HG02943 (cell line): ENCODE results near the gene SLC5A10.
"Not testable (repeated sequence)": the region's sequence is repeated elsewhere in the genome, so short reads cannot be mapped to it uniquely, and the experiment has no call there.

Source experiments
- ATAC-seq: cut with Tn5 transposase; IDR thresholded peaks from one replicate; pipeline ENCODE4 v1.9.1; 2021; ENCODE audit warnings: mild to moderate bottlenecking, low read depth, moderate library complexity; ENCODE audit not compliant: unreplicated experiment

SLC5A10 gene

DNA sequence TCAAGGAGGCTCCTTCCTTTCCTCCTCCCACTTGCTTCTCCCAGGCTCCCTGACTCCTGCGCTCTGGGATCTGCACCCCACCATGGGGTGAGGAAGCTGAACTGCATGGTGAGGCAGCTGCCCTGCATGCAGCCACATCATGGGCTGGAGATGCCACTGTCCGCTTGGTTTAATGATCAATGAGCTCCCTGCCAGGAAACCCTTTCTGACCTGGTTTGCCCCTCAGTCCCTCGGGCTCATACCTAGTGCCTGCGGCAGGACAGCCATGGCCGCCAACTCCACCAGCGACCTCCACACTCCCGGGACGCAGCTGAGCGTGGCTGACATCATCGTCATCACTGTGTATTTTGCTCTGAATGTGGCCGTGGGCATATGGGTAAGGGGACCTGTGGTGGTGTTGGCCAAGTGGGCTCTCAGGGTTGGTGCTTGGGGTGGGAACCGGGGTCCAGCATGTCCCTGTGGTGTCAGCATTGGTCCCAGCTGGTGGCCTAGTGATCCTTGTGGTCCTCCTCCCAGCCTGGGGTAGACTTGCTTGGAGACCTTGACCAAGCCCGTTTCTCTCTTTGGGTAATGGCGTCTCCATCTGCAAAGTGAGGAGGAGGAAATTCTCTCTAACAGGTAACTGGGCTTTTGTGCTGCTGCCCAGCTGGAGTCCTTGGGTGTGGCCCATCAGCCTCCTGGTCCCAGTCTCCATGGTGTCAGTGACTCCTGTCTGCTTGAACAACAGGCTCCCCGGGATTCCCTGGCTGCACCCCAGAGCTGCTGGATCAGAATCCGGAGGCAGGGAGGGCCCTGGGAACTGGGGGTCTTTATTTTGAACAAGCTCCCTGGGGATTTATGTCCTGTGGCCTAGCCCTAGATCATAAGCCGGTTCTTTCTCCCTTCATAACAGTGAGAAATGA is at the start of gene SLC5A10:
TSS of gene SLC5A10 (plus strand) at position 225 of the 902 bp plus-strand sequence. CDS start at position 266, 41 bp downstream.
- no peak for ATAC-seq

DNA sequence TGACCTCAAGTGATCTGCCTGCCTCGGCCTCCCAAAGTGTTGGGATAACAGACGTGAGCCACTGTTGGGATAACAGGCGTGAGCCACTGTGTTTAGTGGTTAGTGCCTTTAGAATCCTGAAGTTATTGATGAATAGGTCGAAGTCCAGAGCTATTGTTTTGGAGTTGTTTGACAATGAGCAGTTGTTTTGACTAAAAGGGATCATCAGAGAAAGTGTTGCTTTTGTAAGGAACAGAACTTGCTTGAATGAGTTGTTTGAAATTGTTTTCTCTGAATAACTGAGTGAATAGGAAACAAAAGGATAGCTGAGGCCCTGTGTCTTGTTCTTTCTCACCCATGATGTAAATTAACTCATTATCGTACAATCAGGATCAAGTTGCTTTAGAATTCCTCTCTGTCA is 47.5 kb upstream of the SLC5A10 start:
- no peak for ATAC-seq

DNA sequence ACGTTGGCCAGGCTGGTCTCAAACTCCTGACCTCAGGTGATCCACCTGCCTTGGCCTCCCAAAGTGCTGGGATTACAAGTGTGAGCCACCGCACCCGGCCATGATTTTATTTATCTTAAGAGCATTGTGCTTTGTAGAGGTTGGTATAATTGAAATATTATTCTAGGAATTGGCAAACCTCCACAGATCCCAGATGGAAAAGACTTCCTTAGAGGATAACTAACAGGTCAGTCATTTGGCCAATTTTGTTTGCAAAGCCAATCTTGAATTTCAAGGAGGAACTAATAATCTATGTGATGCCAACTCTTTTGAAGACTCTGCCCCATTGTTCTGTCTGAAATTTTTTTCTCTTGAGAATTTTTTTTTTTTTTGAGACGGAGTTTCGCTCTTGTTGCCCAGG is 46.7 kb upstream of the SLC5A10 start:
- no peak for ATAC-seq

DNA sequence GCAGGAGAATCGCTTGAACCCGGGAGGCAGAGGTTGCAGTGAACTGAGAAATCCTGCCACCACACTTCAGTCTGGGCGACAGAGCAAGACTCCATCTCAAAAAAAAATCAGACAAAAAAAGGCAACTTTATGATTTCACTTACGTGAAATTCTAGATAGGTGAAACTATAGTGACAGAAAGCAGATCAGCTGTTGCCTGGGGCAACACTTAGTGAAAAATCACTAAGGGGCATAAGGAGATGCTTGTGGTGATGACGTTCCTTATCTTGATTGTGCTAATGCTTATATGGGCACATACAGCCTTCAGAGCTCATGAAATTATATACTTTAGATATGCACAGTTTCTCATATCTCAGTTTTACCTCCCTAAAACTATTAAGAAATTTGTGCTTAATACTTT is 41.6 kb upstream of the SLC5A10 start:
- ATAC-seq: no peak

DNA sequence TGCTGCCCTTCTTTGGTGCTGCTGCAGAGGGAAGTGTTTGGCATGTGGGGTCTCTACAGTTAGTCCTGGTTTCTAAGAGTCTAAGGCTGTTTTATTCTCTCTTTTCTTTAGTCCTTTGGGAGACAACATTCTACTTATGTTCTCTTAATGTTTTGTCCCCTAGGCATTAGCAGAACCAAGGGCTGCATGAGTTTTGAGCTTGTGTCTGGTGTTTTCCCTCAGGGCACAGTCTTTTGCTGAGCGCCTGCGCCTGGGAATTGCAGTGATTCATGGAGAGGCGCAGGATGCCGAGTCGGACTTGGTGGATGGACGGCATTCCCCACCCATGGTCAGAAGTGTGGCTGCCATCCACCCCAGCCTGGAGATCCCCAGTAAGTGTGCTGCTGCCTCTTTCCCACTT is 41.1 kb upstream of the SLC5A10 start:
- no peak for ATAC-seq

DNA sequence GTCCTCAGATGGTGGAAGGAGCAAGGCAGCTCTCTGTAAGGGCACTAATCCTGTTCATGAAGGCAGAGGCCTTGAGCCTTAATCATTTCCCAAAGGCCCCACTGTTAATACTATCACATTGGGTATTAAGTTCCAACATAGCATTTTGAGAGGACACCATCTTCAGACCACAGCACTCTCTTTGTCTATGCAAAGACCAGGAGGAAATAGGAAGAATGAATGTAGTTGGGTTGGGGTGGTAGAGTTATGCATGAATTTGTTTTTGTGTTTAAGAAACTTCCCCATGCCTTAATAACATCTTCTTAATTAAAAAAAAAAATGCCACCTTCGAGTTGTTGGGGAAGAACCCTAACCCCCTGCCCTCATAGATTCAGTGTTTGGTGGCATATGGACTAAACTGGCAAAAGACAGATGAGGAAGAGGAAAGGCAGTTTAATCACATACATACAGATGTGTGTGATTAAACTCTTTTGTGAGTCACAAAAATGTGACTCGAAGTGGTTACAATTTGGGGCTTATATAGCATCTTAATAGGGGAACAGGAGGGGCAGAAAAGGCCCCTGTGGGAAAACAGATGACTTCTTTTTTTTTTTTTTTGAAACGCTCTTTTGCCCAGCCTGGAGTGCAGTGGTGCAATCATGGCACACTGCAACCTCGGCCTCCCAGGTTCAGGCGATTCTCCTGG is 35.0 kb upstream of the SLC5A10 start:
- ATAC-seq: no peak

DNA sequence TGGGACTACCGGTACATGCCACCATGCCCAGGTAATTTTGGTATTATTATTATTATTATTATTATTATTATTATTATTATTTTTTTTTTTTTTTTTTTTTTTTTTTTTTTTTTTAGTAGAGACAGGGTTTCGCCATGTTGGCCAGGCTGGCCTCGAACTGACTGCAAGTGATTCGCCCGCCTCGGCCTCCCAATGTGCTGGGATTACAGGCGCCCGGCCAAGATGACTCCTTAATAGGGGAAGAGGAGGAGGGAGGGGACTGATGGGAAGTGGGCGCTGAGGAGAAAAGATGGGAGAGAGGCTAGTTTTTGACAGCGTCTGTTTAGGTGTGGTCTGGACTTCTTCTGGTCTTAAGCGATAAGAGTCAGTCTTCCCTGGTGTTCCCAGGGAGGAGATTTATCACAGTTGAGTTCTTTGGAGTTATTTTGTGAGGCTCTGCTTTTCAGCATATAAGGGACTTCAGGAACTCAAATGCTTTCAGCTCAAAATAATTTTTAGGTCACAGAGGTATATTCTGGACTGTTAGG is 34.4 kb upstream of the SLC5A10 start:
- ATAC-seq: no peak

DNA sequence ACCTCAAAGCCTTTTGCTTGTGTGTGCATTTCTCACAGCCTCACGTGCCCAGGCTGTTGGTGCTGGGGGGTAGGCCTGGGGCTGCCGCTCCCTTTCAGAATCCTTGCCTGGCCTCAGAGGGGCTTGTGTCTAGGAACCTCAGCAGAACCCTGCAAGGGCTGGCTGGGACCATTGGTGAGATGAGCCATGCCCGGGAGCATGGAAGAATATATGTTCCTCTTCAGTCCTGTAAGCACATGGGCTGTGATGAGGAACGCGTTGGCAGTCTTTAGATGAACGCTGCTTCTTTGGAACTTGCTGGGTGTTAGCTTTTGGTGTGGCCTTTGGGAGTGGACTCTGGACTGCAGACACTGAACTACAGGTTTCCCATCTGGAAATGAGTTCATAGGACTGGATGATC is 32.0 kb upstream of the SLC5A10 start:
- no peak for ATAC-seq

DNA sequence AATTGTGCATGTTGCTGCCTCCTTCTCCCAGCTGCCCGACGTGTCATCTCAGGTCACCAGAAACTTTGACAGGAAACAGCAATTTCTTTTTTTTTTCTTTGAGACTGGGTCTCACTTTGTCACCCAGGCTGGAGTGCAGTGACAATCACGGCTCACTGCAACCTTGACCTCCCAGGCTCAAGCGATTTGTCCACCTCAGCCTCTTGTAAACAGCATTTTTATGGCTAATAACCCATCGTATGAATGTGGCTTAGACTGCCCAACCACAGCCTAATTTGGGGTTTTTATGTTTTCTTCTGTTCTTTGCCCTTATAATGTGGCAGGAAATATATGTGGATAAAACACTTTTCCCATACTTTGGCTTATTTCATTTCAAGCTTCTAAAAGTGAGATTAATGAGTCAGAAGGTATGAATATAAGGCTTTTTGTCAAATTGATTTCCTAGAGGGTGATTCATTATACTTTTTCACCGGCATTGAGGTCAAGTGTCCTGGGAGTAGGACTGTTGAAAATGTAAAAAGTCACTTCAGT is 31.0 kb upstream of the SLC5A10 start:
- no peak for ATAC-seq

DNA sequence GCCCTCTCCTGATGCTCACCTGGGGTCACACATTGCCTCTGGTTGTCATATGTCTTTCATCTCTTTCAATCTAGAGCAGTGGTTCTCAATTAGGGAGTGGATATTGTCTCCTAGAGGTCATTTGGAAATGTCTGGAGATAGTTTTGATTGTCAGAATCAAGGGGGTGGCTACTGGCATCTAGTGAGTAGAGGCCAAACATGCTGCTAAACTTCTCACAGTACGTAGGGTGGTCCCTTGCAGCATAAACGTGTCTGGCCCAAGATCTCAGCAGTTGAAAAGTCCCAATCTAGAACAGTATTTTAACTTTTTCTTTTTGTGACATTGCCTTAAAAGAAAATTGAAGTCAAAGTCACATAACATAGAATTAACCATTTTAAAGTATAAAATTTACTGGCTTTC is 30.5 kb upstream of the SLC5A10 start:
- no peak for ATAC-seq

DNA sequence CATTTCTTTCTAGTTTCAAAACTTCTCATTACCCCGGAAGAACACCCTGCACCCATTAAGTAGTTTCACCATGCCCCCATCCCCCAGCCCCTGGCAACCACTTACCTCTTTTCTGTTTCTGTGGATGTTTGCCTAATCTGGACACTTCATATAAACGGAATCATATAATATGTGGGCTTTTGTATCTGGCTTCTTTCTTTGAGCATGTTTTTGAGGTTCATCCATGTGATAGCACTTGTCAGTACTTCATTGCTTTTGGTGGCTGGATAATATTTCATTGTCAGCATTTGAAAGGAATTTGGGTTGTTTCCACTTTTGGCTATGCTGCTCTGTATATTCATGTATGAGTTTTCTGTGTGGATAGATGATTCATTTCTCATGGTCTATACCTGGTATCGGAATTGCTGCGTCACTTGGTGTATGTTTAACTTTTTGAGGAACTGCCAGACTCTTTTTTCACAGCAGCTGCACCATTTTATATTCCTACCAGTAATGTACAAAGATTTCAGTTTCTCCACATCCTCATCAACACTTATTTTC is 30.0 kb upstream of the SLC5A10 start:
- ATAC-seq: peak; percentile 58

DNA sequence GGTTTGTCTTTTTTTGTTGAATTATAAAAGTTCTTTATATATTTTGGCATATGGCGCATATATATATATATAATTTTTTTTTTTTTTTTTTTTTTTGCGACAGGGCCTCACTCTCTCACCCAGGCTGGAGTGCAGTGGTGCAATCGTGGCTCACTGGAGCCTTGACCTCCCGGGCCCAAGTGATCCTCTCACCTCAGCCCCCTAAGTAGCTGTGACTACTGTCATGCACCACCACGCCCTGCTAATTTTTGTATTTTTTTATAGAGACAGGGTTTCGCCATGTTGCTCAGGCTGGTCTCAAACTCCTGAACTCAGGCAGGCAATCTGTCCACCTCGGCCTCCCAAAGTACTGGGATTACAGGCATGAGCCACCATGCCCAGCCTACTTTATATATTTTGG is 29.4 kb upstream of the SLC5A10 start:
- ATAC-seq: not testable (repeated sequence)

DNA sequence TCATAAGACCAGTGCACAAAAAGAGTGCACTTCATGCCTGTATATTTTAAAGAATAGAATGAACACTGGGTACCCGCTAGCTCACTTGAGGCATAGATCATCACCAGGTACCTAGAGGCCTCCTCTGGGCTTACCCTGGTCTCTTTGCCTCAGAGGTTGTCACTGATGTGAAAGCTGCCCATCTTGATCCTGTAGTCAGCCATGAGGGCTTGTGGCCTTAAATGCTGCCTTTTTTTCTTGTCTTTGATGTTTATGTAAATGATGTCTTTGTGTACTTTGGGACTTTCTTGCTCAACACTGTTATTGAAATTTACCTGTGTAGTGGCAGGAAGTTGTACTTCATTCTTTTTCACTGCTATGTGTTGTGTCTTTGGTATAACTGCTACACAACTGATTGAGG is 26.8 kb upstream of the SLC5A10 start:
- ATAC-seq: no peak

DNA sequence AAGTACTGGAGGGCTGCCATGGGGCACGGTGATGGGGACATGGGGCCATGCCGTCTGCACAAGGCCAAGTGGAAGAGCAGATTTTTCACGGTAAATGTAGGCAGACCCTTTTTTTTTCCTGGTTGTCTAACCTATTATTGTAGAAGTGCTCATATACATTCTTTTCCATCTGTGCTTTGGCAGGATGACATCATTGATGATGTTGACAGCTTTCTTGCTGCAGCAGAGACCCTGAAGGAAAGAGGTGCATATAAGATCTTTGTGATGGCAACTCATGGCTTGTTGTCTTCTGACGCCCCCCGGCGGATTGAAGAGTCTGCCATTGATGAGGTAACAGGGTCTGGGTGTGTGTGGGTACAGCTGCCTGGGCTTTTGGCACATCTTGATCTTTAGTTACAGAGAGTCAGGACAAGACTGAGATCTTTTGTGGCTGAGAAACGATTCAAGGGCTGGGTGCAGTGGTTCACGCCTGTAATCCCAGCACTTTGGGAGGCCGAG is 23.3 kb upstream of the SLC5A10 start:
- ATAC-seq: no peak

DNA sequence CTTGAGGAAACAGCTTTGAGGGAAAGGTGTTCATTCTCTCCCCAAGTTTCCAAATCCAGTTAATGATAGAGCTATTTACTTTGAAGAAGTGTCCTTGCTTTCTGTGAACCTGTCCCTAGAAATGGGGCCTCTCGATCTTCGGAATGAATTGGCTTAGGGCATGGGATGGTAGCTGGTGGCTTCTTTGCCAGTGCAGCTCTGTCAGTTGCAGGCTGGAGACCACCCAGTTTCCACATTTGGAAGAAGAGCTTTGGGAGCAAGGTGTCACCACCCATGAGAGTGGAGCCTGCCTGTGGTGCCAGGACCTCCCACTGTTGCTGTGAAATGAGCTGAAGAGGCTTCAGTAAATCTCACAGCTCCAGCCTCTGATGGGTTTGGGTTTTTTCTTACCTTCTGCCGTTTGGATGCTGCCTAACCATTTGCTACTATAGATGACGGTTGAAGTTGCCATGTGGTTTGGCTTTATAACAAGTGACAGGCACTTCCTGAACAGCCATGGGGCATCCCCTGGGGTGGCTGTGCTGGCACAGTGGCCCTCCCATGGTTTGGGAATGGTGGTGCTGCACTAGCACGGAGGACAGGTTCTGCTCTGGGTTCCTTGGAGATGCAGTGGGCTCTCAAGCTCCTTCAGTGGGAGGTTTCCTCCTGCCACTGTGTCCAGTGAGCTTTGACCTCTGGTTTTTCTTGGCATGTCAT is 19.5 kb upstream of the SLC5A10 start:
- no peak for ATAC-seq

DNA sequence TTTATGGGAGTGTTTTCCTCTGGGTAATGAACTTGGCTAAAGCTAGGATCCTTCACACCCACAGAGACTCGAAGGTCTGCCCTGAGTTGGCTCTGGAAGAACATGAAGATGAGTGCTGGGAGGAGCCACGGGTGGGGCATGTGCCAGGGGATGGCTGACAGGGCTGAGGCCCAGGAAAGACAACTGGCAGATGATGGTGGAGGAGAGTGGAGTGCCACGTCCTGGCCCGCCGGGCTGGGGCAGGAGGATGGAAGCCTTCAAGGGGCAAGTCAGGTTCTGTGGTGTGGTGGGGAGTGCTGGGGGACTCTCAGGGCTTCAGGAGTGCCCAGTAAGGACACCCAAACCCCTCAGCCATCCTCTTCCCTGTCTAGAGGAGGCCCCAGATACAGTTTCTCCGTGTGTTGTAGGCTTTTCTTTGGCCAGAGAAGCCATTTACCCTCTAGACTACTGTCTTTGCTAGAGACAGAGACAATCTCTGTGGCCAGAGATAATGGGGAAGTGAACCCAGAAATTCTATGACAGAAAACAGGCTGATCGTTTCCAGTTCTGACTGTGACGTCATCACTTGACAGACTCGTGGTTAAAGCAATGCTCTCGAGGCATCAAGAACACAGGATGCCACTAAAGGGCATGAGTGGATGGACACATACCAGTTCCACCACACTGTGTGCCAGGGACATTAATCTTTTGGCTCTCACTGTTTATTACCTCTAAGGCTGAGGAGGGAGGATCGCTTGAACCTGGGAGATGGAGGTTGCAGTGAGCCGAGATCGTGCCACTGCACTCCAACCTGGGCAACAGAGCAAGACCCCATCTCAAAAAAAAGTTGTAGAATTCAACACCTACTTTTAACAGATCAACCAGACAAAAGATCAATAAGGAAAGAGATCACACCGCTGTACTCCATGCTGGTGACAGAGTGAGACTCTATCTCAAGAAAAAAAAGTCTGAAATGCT is 18.6 kb upstream of the SLC5A10 start:
- ATAC-seq: no peak

DNA sequence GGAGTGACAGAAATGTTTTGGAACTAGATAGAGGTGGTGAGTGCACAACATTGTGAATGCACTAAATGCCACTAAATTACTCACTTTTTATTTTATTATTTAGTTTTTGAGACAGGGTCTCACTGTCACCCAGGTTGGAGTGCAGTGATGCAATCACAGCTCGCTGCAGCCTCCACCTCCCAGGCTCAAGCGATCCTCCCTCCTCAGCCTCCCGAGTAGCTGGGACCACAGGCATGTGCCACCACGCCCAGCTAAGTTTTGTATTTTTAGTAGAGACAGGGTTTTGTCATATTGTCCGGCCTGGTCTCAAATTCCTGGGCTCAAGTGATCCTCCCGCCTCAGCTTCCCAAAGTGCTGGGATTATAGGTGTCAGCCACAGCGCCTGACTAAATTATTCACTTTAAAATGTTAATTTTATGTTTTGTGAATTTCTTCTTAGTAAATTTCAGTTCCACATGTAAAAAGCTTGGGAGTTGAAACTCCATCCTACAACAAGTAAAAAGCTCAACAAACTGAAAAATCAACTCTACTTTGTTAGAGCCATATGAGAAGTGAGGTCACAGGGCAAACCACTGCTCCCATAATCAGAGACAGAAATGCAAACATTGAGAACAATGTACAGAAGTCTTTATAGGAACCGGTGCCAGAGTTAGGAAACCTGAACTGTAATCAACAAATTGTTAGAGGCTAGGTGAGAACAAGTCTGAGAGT is 13.8 kb upstream of the SLC5A10 start:
- no peak for ATAC-seq

DNA sequence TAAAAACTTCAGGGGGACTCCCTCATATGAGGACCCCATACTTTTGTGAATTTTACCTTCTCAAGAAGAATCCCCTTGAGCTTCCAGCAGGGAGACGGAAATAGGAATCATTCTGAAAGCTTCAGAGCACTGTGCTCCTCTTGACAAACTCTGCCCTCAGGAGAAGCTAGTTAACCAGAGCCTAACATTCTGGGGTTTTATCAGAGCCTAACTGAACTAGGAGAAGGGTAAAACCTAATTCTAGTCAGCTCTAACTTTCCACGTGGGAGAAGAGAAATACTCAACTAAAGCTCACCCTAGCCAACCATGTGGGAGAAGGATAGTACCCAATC is 13.3 kb upstream of the SLC5A10 start:
- ATAC-seq: no peak

DNA sequence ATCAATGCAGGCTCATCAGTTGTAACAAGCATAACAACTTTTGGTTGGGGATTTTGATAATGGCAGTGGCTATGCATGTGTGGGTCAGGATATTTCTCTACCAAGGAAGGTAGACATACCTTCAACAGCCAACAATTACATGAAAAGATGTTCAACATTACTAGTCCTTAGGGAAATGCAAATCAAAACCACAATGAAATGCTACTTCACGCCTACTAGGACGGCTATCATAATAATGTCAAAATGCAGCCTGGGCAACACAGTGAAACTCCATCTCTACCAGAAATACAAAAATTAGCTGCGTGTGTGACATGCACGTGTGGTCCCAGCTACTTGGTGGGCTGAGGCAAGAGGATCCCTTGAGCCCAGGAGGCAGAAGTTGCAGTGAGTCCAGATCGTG is 7.3 kb upstream of the SLC5A10 start:
- no peak for ATAC-seq
